GM19395 (cell line): ENCODE measurements around the gene CSMD2.

Source experiments
- ATAC-seq: cut with Tn5 transposase; IDR thresholded peaks from one replicate; pipeline ENCODE4 v1.9.1; 2021; ENCODE audit warnings: mild to moderate bottlenecking, moderate library complexity; ENCODE audit not compliant: unreplicated experiment

The CSMD2 gene

DNA sequence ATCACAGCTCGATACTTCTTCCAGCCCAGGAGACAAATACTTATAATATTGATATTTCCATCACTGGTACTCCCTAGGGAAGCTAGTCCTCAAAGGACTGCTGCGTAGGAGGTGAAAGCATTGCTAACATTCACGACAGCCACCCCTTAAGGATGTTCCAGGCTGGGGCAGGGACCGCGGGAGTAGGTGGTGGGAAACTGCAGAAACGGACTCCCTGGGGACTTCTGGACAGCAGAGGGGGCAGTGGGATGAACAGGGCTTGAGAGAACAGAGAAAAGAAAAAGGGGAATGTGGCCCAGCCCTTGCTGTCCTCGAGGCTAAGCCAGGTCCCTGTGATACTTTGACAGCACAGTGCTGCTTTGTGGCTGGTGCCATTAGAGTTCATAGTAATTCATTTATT lies 193.1 kb downstream of the CSMD2 start:
- ATAC-seq: no peak

GRCh38 chr1:33971018-33971710 lies 193.9 kb downstream of the CSMD2 start:
- no peak for ATAC-seq

DNA sequence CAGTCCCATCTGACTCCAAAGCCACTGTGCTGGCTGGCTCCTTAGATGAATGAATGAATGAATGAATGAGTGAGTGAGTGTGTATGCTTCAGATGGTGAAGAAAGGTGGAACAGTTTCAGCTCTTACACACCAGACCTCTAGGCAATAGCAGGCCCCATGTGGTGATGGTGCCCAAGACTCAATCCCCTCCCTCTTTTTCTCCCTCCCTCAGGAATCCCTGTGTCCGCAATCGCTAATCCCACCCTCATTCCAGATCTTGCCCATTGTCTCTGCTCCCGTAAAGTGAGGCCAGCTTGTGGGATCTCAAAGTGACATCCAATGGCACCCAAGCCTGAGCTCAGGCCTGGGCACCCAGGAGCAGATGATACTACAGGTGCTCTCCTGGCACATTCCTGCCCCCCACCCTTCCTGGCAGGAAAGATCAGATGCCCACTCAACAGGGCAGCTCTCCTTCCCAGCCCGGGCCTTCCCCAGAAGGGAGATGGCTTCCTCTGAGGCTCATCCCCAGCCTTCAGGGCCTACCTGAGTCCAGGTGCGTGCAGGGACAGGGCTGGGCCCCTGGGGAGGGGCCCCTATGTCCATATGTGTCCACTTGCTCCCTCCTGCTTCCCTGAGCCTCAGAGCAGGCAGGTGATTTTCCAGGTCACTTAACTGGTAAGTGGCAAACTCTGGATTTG lies 194.7 kb downstream of the CSMD2 start:
- ATAC-seq: no peak

GRCh38 chr1:33966346-33967141 lies 198.5 kb downstream of the CSMD2 start:
- ATAC-seq: no peak

DNA sequence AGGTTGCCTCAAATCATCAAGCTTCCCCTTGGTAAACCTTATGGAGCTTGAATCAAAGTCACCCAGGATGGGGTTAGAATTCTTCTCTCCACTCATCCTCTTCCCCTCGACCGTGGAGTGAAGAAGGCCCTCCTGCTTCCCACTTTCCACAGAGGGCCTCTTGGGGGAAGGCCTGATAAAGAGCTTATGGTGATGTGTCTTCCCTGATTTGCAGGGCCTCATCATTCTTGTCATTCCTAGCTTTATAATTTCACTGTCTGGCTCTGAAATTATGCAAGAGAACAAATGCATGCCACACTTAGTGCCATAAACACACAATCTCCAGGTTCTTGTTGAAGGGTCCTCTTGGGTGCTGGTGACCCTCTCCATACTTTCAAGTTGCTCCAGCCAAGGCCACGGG lies 199.9 kb downstream of the CSMD2 start:
- ATAC-seq: no peak

- no peak for ATAC-seq
These were observed 203.0 kb downstream of the CSMD2 start for GRCh38 chr1:33962061-33962460.

- no peak for ATAC-seq
These were observed 204.7 kb downstream of the CSMD2 start for GRCh38 chr1:33960188-33960895.

GRCh38 chr1:33957854-33958253 lies 207.2 kb downstream of the CSMD2 start:
- no peak for ATAC-seq

DNA sequence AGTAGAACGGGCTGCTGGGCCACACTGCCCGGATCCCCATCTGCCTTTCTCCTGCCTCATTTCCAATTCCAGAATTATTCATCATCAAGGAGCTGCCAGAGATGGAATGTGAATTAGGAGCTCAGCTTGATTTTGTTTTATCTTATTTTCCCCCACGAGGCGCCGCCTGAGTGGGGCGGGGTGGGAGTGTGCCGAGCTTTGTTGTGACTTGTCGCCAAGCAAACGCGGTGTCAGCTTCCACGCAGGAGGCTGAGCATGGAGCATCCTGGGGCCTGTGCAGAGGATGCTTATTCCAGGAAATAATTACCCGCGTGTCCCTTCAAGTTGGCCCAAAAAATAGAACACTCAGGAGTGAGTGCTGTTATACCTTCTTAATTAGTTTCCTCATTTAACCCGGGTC lies 209.9 kb downstream of the CSMD2 start:
- no peak for ATAC-seq

GRCh38 chr1:33949570-33949969 lies 215.5 kb downstream of the CSMD2 start:
- no peak for ATAC-seq

- ATAC-seq: no peak
These were observed 216.7 kb downstream of the CSMD2 start for GRCh38 chr1:33948291-33948690.

- ATAC-seq: no peak
These were observed 218.2 kb downstream of the CSMD2 start for GRCh38 chr1:33946836-33947235.

DNA sequence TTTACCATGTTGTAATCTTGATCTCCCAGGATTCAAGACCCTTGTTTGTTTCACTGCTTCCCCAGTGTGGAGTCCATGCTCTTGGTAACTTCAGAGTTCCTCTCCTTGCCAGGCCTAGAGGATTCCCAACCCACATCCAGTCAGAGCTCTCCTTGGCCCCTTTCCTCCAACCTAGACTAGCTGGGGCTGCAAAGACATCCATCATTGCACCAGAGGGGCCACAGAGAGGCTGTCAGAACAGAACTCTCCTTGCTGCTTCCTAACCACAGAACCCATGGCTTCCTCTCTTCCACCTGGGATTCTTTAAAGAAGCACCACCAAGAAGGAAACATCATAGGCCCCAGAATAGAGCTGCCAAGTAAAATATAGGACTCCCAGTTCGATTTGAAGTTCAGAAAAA lies 220.2 kb downstream of the CSMD2 start:
- no peak for ATAC-seq

GRCh38 chr1:33943978-33944377 lies 221.1 kb downstream of the CSMD2 start:
- ATAC-seq: no peak

GRCh38 chr1:33932871-33933270 lies 232.2 kb downstream of the CSMD2 start:
- no peak for ATAC-seq

- no peak for ATAC-seq
These were observed 233.9 kb downstream of the CSMD2 start for GRCh38 chr1:33931111-33931475.

DNA sequence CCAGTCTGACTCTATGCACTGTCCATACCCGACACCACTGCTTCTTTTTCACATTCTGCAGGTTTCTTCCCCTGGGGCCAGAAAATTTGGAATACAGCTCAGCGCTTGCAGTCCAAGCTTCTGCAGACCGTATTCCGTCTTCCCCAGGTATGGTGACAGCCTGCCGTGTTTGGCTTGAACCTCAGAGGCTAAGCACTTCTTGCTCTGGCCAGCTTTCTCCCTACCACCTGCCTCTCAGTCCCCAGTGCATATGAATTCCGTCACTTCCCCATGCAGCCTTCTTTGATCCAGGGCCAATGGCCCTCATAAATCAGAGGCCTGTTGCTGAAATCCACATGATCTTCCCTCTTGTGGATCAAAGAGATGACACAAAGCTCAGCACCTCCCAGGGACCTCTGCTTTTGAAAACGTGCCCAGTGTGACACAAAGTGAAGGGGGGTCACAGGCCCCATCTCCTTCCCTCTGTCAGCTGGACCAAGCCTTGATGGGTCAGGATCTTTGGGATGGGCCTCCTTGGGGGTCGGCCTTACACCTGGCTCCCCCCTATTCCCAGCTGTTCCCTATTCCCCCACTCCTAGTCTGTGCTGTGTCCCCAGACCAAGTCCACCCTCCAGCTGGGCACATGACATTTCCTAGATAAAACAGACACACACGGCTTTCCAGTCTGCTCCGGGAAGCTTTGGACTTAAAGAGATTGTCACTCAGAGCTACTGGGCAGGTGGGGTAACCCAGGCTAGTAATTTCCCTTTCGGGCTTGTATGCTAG lies 234.5 kb downstream of the CSMD2 start:
- no peak for ATAC-seq

DNA sequence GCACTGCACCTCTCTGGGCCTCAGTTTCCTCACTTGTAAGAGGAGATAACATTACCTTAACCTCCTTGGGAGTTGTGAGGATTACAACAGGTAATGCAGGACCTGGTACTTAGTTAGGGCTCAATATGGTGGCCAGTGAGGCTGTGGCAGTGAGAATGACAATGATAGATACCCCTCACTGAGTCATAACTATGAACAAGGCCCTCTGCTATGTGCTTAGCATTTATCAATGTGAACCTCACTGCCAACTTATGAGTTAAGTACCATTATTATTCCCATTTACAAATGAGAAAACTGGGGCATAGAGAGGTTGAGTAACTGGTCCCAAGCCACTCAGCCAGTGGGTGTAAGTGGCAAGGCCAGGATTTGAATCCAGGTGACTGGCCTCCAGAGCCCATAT lies 236.8 kb downstream of the CSMD2 start:
- no peak for ATAC-seq

DNA sequence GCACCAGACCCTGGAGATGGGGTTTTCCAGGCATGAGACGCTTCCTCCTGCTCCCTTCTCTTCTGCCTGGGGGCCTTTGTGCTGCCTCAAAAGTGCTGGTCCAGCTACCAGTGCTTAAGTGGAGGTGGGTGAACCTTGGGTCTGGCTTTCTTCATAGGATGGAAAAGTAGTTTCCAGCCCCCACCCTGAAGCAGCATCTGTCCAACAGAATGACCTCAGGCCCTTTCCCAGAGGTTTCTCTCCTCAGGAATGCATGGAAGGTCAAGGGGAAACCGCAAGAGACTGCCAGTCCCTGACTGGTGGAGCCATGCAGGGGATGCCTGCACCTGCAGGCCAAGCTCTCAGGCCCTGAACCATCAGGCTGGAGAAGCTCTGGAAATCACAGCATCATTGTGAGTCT lies 237.3 kb downstream of the CSMD2 start:
- ATAC-seq: no peak

DNA sequence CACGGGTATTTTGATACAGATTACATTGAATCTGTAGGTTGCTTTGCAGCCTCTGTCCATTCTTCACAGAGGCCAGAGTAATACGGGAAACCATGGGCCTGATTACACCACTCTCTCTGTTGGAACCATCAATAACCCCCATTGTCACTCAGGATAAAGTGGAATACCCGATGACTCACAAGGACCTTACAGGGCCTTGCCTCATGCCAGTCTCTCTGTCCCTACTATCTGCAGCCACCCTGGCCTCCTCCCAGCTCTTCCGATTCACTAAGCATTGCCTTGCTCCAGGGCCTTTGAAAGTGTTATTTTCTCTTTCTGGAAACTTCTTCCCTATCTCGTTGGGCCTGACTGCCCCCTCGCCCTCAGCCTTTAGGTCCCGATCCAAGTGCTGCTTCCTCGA lies 239.4 kb downstream of the CSMD2 start:
- no peak for ATAC-seq

DNA sequence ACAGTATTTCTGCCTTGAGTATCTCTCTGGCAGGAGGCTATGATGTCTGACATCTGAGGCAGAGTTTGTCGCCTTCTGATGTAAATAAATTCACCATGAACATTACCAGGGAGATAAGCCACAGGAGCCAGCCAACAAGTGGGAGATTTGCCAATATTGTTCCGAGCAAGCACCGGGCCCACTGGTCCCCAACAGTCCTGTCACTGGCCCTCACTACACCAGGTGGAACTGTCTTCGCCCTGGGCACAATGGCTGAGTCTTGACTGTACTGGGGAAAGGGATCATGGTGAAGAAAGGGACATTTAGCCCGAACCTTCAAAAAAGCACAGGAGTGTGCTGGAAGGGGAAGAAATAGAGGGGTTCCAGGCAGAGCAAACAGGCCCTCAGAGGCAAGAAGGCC lies 243.7 kb downstream of the CSMD2 start:
- ATAC-seq: no peak
